Fibroblast of pulmonary artery (primary cell): ENCODE data around the gene SKP1.

Experiments used
- DNase-seq: peaks from one replicate; pipeline ENCODE4 v3.0.0-alpha.2; 2010; ENCODE audit warnings: low read depth
- H3K4me3 ChIP-seq: replicated peaks from 2 replicates; pipeline ENCODE4 v1.5.1; 2011; ENCODE audit warnings: low read depth, mild to moderate bottlenecking, control low read depth, low read length, moderate library complexity
- CTCF ChIP-seq: IDR thresholded peaks from 2 replicates; pipeline ENCODE4 v1.5.1; 2011; ENCODE audit warnings: mild to moderate bottlenecking, control low read depth, low read length, inconsistent platforms; ENCODE audit errors: missing control alignments

The SKP1 gene

GRCh38 chr5:134130239-134130945, 46.4 kb downstream of the SKP1 start:
- H3K4me3 ChIP-seq: no peak overlapping the region
- DNase-seq: no peak
- TF ChIP-seq CTCF: no peak

- no peak for TF ChIP-seq CTCF
- DNase-seq: no peak
- H3K4me3 ChIP-seq: no peak overlapping the region
Measured at GRCh38 chr5:134129411-134130238, 47.1 kb downstream of the SKP1 start.

GRCh38 chr5:134128648-134128995, 48.1 kb downstream of the SKP1 start:
- H3K4me3 ChIP-seq: no peak overlapping the region
- DNase-seq: no peak
- TF ChIP-seq CTCF: no peak

GRCh38 chr5:134127988-134128647, 48.6 kb downstream of the SKP1 start:
- TF ChIP-seq CTCF: no peak
- H3K4me3 ChIP-seq: no peak overlapping the region
- no peak for DNase-seq

- no peak for TF ChIP-seq CTCF
- H3K4me3 ChIP-seq: no peak overlapping the region
- DNase-seq: peak; percentile 70
Measured at GRCh38 chr5:134127376-134127861, 49.3 kb downstream of the SKP1 start.

- DNase-seq: peak; percentile 50
- no peak overlapping the region for H3K4me3 ChIP-seq
- TF ChIP-seq CTCF: no peak
Measured at GRCh38 chr5:134125039-134126015, 51.4 kb downstream of the SKP1 start.
